Measurements from ENCODE around the gene NDUFV3.

DNA sequence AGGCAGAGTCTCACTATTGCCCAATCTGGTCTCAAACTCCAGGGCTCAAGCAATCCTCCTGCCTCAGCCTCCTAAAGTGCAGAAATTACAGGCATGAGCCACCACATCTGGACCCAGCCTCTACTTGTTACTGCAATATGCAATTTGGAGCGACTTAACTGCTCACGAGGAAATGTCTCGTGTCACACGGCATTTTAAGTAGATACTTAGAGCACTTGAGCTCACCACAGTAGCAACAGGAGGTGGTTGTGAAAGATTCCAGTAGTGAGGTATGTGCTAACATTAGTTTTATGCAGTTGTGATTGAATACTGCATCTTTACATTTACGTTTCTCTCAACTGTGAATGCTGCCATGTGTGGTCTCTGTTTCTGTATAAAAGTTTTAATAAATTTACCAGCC, 5.8 kb upstream of the NDUFV3 start:
- TF ChIP-seq, protein P1, sequence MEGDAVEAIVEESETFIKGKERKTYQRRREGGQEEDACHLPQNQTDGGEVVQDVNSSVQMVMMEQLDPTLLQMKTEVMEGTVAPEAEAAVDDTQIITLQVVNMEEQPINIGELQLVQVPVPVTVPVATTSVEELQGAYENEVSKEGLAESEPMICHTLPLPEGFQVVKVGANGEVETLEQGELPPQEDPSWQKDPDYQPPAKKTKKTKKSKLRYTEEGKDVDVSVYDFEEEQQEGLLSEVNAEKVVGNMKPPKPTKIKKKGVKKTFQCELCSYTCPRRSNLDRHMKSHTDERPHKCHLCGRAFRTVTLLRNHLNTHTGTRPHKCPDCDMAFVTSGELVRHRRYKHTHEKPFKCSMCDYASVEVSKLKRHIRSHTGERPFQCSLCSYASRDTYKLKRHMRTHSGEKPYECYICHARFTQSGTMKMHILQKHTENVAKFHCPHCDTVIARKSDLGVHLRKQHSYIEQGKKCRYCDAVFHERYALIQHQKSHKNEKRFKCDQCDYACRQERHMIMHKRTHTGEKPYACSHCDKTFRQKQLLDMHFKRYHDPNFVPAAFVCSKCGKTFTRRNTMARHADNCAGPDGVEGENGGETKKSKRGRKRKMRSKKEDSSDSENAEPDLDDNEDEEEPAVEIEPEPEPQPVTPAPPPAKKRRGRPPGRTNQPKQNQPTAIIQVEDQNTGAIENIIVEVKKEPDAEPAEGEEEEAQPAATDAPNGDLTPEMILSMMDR (IDR thresholded peaks at IDR 0.05; ENCODE audit: poor library complexity) = no peak
- no peak for TF ChIP-seq EZH2 (IDR thresholded peaks at IDR 0.05; ENCODE audit: borderline replicate concordance)
- TF ChIP-seq EZH2phosphoT487 (IDR thresholded peaks at IDR 0.05; ENCODE audit: low read depth, severe bottlenecking, unreplicated experiment) = no peak

Measured in hepatocyte (in vitro differentiated cells).